ENCODE results near the gene TPCN1.

Gene TPCN1

DNA sequence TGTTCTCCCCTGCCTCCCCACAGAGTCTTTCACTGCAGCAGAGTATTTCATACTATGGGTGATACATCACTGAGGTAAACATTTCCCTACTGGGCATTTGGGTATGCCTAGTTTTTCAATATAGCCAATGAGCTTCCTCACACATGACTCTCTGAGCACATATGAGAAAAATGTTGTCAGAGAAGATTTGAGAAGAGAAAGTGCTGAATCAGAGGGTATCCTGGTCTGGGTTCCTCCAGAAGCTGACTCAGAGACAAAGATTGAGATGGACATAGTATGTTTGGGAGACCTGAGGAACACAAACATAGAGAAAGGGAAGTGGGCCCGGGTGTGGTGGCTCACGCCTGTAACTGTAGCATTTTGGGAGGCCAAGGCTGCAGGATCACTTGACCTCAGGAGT is 101.1 kb downstream of the TPCN1 start:
- H3K27ac ChIP-seq, result no peak overlapping the region
- ChIA-PET CTCF (no interaction called here), POLR2A (ENCODE audit: low non-redundant PET) (no interaction called here)
- DNase-seq (ENCODE audit: low spot score), result peak; percentile 39
- TF ChIP-seq, protein P1, sequence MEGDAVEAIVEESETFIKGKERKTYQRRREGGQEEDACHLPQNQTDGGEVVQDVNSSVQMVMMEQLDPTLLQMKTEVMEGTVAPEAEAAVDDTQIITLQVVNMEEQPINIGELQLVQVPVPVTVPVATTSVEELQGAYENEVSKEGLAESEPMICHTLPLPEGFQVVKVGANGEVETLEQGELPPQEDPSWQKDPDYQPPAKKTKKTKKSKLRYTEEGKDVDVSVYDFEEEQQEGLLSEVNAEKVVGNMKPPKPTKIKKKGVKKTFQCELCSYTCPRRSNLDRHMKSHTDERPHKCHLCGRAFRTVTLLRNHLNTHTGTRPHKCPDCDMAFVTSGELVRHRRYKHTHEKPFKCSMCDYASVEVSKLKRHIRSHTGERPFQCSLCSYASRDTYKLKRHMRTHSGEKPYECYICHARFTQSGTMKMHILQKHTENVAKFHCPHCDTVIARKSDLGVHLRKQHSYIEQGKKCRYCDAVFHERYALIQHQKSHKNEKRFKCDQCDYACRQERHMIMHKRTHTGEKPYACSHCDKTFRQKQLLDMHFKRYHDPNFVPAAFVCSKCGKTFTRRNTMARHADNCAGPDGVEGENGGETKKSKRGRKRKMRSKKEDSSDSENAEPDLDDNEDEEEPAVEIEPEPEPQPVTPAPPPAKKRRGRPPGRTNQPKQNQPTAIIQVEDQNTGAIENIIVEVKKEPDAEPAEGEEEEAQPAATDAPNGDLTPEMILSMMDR (conservative IDR thresholded peaks at IDR 0.05; ENCODE audit: low read depth), result no peak

DNA sequence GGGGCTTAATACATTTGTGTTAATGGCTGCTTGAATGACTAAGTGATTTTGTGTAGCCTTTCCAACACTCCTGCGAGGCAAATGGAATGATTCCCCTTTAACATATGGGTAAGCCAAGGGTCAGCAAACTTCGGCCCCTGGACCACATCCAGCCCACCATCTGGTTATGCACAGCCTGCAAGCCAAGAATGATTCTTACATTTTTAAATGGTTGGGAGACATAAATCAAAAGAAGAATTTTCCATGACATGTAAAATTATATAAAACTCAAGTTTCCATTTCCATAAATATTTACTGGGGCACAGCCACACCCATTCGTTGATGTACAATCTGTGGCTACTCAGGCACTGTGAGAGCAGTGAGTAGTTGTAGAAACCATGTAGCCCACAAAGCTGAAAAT is 104.7 kb downstream of the TPCN1 start:
- no peak overlapping the region for H3K27ac ChIP-seq
- TF ChIP-seq, protein P1 (conservative IDR thresholded peaks at IDR 0.05; ENCODE audit: low read depth), result no peak
- ChIA-PET POLR2A (ENCODE audit: low non-redundant PET) (no interaction called here), CTCF (no interaction called here)
- no peak for DNase-seq (ENCODE audit: low spot score)

DNA sequence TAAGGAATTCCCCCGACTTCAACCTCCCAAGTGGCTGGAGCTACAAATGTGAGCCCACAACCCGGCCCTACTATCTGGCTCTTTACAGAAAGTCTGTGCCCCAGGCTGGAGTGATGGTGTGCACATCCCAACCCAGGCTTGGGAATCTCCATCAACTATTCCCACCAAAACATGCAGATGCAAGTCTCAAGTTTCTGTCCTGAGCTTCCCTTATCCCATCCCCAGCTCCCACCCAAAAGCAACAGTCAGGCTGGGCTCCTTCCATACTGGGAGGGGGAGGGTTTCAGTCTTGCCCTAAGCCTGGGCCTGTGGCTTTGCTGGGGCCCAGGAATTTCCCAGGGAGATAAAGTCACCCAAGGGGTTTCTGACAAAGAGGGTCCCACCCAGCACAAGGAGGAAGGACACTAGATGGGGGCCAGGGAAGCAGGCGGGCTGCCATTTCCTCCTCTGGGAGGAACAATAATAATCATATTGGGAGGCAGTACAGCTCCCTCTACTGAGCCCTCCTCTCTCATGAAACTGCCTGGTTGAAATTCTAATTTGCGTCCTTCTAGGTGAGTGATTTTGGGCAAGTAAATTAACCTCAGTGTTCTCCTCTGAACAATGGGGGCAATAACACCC is 105.6 kb downstream of the TPCN1 start:
- DNase-seq (ENCODE audit: low spot score), result no peak
- POLR2A ChIA-PET (ENCODE audit: low non-redundant PET), result no interaction called here
- TF ChIP-seq, protein P1 (conservative IDR thresholded peaks at IDR 0.05; ENCODE audit: low read depth), result no peak
- H3K27ac ChIP-seq, result peak overlapping the region; percentile 28
- CTCF ChIA-PET, result interaction anchor here (0.6 kb wide), 1 partner anchor 62 kb away, joined by 3 read pairs; no protein-coding TSS in a partner anchor

DNA sequence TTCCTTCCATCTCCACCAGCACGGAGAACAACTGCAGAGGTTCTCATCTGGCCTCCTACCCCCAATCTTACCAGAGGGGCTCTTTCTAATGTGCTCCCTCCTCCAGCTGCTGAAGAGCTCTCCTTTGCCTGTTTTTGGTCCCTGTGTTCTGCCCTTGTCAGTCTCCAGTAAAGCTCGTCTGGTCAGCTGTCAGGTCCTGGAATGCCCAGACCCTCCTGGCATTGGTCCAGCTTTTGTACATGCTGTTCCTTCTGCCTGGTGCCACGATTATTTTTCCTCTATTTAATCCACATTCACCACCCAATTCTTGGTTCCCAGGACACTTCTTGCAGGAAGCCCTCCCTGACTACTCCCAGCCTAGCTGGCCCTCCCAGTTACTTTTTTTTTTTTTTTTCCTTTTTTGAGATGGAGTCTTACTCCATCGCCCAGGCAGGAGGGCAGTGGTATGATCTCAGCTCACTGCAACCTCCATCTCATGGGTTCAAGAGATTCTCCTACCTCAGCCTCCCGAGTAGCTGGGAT is 107.2 kb downstream of the TPCN1 start:
- CTCF ChIA-PET, result interaction anchor here (1.1 kb wide), 1 partner anchor 59 kb away, joined by 3 read pairs; no protein-coding TSS in a partner anchor
- POLR2A ChIA-PET (ENCODE audit: low non-redundant PET), result interaction anchor here (0.7 kb wide), 1 partner anchor 607 kb away, joined by 5 read pairs; no protein-coding TSS in a partner anchor

DNA sequence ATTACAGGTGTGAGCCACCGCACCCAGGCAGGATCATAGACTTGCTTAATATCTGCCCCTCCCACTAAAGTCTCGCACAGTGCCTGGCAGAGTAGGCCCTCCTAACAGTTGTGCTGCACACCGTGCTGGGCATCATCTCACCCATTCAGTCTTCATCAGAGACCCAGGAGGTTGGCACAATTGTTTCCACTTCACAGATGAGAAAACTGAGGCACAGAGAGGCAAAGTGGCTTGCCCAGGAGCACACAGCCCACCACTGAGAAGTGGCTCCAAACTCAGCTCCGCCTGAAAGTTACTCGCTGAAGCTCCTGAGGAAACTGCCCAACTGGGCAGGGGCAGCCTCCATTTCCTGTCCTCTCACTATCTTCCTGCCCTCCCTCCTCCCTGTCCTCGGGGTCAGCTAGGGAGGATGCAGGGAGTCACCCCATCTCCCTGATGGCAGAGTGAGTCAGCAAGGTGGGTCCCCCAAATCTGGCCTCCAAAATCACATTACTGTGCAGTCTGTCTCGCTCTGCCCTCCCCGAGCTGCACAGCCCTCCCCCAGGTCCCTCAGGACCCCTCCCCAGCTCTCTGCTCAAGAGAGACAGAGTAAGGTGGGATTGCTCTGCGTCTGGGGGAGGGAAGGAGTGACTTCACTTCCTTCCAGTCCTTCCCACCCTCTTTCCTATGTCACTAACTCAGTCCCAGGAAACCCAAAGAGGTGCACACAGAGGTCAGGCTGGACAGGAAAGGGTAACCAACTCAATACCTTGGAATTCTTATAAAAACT is 107.9 kb downstream of the TPCN1 start:
- TF ChIP-seq, protein P1 (conservative IDR thresholded peaks at IDR 0.05; ENCODE audit: low read depth), result no peak
- CTCF ChIA-PET, result interaction anchor here (1.1 kb wide), 1 partner anchor 60 kb away, joined by 3 read pairs; no protein-coding TSS in a partner anchor
- POLR2A ChIA-PET (ENCODE audit: low non-redundant PET), result interaction anchor here (0.7 kb wide), 1 partner anchor 606 kb away, joined by 5 read pairs; no protein-coding TSS in a partner anchor
- no peak for DNase-seq (ENCODE audit: low spot score)
- H3K27ac ChIP-seq, result no peak overlapping the region; the same call in 1 of the 2 replicates

More for the DNA sequence above, 107.2 kb downstream of the TPCN1 start:
- TF ChIP-seq, protein P1 (conservative IDR thresholded peaks at IDR 0.05; ENCODE audit: low read depth), result no peak
- no peak overlapping the region for H3K27ac ChIP-seq
- DNase-seq (ENCODE audit: low spot score), result no peak

DNA sequence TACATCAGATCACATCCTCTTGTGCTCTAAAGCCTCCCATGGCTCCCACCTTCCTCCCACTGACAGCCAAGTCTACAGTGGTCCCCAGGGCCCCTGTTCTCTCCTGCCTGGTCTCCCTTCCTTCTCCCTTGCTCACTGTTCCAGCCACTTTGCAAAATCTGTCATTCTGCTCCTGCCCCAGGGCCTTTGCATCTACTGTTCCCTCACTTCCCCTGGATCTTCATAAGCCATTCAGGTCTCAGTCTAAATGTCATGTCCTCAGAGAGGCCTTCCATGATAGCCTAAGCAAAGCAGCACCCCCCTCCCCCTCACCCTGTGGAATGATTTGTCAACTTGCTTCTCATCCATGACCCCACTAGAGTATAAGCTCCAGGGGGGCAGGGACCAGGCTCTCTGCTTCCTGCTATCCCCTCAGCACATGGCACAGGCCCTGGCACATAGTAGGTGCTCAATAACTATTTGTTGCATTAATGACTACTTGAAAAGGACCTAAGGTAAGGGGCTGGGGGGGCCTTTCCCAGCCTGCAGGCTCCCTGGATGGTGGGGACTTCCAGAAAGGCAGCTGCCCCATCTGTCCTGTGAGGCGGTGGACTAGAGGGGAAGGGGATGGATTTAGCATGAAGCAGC is 108.6 kb downstream of the TPCN1 start:
- TF ChIP-seq, protein P1 (conservative IDR thresholded peaks at IDR 0.05; ENCODE audit: low read depth), result no peak
- CTCF ChIA-PET, result no interaction called here

More for the DNA sequence above, 108.6 kb downstream of the TPCN1 start:
- H3K27ac ChIP-seq, result no peak overlapping the region
- DNase-seq (ENCODE audit: low spot score), result no peak
- POLR2A ChIA-PET (ENCODE audit: low non-redundant PET), result no interaction called here
